Astrocyte (in vitro differentiated cells and primary cell): ENCODE results near the gene ZNF408. TPM values are rescaled to one million over a fixed set of nuclear protein-coding genes. Genes with fewer than 3 reads are reported as not detected.

Experiments used
- DNase-seq: peaks from one replicate; pipeline ENCODE4 v3.0.0-alpha.2; 2010; ENCODE audit warnings: low read depth
- FAIRE-seq: peaks from 2 replicates; lab custom pipeline; 2011; peaks lifted over from hg19 to GRCh38; lab: Jason Lieb, UNC
- H2AFZ ChIP-seq: 2 replicates; pipeline ENCODE4 v1.6.0; 2012; ENCODE audit warnings: low read depth, low read length, inconsistent platforms
- H3K27ac ChIP-seq: 2 replicates; pipeline ENCODE4 v1.5.1; 2011; ENCODE audit warnings: low read depth, low read length, inconsistent platforms
- H3K27me3 ChIP-seq: 2 replicates; pipeline ENCODE4 v1.6.0; 2011; ENCODE audit warnings: low read length, inconsistent platforms; ENCODE audit not compliant: insufficient read depth
- H3K36me3 ChIP-seq: 2 replicates; pipeline ENCODE4 v1.5.1; 2011; ENCODE audit warnings: low read length, inconsistent platforms; ENCODE audit not compliant: insufficient read depth
- H3K4me1 ChIP-seq: 2 replicates; pipeline ENCODE4 v1.5.1; 2011; ENCODE audit warnings: low read length, inconsistent platforms; ENCODE audit not compliant: insufficient read depth
- H3K4me2 ChIP-seq: 2 replicates; pipeline ENCODE4 v1.6.0; 2012; ENCODE audit warnings: low read length, inconsistent platforms
- H3K4me3 ChIP-seq: 2 replicates; pipeline ENCODE4 v1.5.1; 2011; ENCODE audit warnings: low read depth, mild to moderate bottlenecking, low read length, inconsistent platforms; ENCODE audit not compliant: insufficient read depth
- H3K79me2 ChIP-seq: 2 replicates; pipeline ENCODE4 v1.6.0; 2012; ENCODE audit warnings: mild to moderate bottlenecking, low read length, inconsistent platforms; ENCODE audit not compliant: insufficient read depth
- H3K9ac ChIP-seq: 2 replicates; pipeline ENCODE4 v1.6.0; 2012; ENCODE audit warnings: mild to moderate bottlenecking, low read length, inconsistent platforms
- H3K9me3 ChIP-seq: 2 replicates; pipeline ENCODE4 v1.5.1; 2012; ENCODE audit warnings: low read depth, mild to moderate bottlenecking, low read length, inconsistent platforms; ENCODE audit not compliant: insufficient read depth
- H4K20me1 ChIP-seq: 2 replicates; pipeline ENCODE4 v1.6.0; 2012; ENCODE audit warnings: low read length, inconsistent platforms; ENCODE audit not compliant: insufficient read depth
- H3K27ac Mint-ChIP-seq: one replicate; pipeline ENCODE4 v1.8.0; 2021; ENCODE audit warnings: mild to moderate bottlenecking, mixed read lengths; ENCODE audit not compliant: unreplicated experiment
- H3K27me3 Mint-ChIP-seq: one replicate; pipeline ENCODE4 v1.8.0; 2021; ENCODE audit warnings: low read depth, mixed read lengths; ENCODE audit not compliant: unreplicated experiment
- H3K36me3 Mint-ChIP-seq: one replicate; pipeline ENCODE4 v1.8.0; 2021; ENCODE audit warnings: low read depth, mixed read lengths; ENCODE audit not compliant: unreplicated experiment
- H3K4me1 Mint-ChIP-seq: one replicate; pipeline ENCODE4 v1.8.0; 2021; ENCODE audit warnings: low read depth, mixed read lengths; ENCODE audit not compliant: unreplicated experiment
- H3K4me3 Mint-ChIP-seq: one replicate; pipeline ENCODE4 v1.8.0; 2021; ENCODE audit warnings: mild to moderate bottlenecking, moderate library complexity, mixed read lengths; ENCODE audit not compliant: unreplicated experiment
- H3K9me3 Mint-ChIP-seq: one replicate; pipeline ENCODE4 v1.8.0; 2021; ENCODE audit warnings: mild to moderate bottlenecking, mixed read lengths; ENCODE audit not compliant: unreplicated experiment
- EZH2 ChIP-seq: IDR thresholded peaks from 2 replicates; pipeline ENCODE4 v1.6.1; 2012; ENCODE audit warnings: mild to moderate bottlenecking, low read length, inconsistent platforms; ENCODE audit not compliant: insufficient read depth
- total RNA-seq: library from RNA; stranded (reverse); gene quantifications from 2 replicates; pipeline ENCODE4 v1.2.1, GENCODE V29; 2021
- TF ChIP-seq, protein P1 (sequence below): IDR thresholded peaks from 2 replicates; pipeline ENCODE4 v1.5.1; 2011; ENCODE audit warnings: low read depth, mild to moderate bottlenecking, inconsistent platforms, low read length, moderate library complexity; ENCODE audit not compliant: insufficient read depth

Gene ZNF408
- total RNA-seq, 1 donor from 2014 or later: 18.3 TPM

DNA sequence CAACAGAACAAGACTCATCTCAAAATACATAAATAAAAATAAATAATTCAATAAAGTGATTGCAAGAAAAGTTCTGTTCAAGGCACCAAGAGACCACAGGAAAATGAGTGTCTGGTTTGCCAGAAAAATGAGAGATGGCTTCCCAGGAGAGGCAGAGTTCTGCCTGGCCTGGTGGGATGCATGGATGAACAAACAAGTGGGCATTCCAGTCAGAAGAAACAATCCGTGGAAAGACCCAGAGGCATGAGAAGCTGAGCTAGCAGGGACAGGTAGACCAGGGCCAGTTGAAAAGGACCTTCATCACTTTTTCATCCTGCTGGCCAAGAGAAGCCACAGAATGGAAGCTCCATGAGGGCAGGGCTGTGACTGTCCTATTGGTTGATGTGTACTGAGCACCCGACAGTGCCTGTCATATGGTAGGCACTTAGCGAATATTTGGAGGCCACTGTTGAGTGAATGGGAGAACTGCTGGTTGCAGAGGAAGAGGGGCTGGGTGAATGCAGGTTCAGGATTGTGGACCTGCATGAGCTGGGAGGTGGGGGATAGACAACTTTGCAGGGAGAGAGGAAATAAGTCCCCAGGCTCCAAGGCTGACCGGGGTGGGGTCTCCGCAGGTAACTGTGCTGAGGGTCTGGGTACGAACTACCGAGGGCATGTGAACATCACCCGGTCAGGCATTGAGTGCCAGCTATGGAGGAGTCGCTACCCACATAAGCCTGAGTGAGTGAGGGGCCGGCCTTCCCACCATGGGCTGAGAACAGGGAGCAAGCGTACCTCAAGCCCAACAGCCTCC lies 21.9 kb downstream of the ZNF408 start:
- no peak overlapping the region for H3K4me3 ChIP-seq
- TF ChIP-seq EZH2: no peak
- TF ChIP-seq, protein P1, sequence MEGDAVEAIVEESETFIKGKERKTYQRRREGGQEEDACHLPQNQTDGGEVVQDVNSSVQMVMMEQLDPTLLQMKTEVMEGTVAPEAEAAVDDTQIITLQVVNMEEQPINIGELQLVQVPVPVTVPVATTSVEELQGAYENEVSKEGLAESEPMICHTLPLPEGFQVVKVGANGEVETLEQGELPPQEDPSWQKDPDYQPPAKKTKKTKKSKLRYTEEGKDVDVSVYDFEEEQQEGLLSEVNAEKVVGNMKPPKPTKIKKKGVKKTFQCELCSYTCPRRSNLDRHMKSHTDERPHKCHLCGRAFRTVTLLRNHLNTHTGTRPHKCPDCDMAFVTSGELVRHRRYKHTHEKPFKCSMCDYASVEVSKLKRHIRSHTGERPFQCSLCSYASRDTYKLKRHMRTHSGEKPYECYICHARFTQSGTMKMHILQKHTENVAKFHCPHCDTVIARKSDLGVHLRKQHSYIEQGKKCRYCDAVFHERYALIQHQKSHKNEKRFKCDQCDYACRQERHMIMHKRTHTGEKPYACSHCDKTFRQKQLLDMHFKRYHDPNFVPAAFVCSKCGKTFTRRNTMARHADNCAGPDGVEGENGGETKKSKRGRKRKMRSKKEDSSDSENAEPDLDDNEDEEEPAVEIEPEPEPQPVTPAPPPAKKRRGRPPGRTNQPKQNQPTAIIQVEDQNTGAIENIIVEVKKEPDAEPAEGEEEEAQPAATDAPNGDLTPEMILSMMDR: no peak
- H3K4me3 Mint-ChIP-seq: no peak overlapping the region

DNA sequence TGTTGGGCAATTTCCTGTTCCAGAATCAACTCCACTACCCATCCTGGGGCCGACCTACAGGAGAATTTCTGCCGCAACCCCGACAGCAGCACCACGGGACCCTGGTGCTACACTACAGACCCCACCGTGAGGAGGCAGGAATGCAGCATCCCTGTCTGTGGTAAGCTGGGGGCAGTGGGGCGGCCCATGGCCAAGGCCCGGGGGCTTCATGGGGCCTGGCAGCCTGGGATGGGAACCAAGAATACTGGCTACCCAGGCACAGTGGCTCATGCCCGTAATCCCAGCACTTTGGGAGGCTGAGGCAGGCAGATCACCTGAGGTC lies 22.5 kb downstream of the ZNF408 start:
- no peak overlapping the region for H3K27ac Mint-ChIP-seq

More for the DNA sequence above, 21.9 kb downstream of the ZNF408 start:
- H3K4me1 ChIP-seq: peaks cover 3% of the 10 kb centered on the region
- no peaks in the 10 kb centered on the region for H3K27me3 ChIP-seq
- no peaks in the 10 kb centered on the region for H3K79me2 ChIP-seq
- DNase-seq (no peak), FAIRE-seq (no peak)
- no peak overlapping the region for H3K27ac Mint-ChIP-seq
- no peak overlapping the region for H3K9ac ChIP-seq
- H3K4me2 ChIP-seq: no peak overlapping the region
- peaks cover 3% of the 10 kb centered on the region for H3K27me3 Mint-ChIP-seq
- H3K36me3 Mint-ChIP-seq: peaks cover 3% of the 10 kb centered on the region
- no peaks in the 10 kb centered on the region for H4K20me1 ChIP-seq
- no peak overlapping the region for H3K27ac ChIP-seq
- no peaks in the 10 kb centered on the region for H3K9me3 Mint-ChIP-seq
- no peaks in the 10 kb centered on the region for H3K9me3 ChIP-seq
- no peak overlapping the region for H2AFZ ChIP-seq
- peaks cover 12% of the 10 kb centered on the region for H3K4me1 Mint-ChIP-seq
- H3K36me3 ChIP-seq: no peaks in the 10 kb centered on the region

More for the DNA sequence above, 22.5 kb downstream of the ZNF408 start:
- Histone ChIP-seq H3K36me3 (no peaks in the 10 kb centered on the region), H3K27ac (no peak overlapping the region), H3K4me2 (no peak overlapping the region), H3K27me3 (no peaks in the 10 kb centered on the region), H2AFZ (no peak overlapping the region), H3K79me2 (no peaks in the 10 kb centered on the region), H4K20me1 (no peaks in the 10 kb centered on the region), H3K4me3 (no peak overlapping the region), H3K9ac (no peak overlapping the region), H3K4me1 (no peaks in the 10 kb centered on the region), H3K9me3 (no peaks in the 10 kb centered on the region)
- TF ChIP-seq EZH2: no peak
- TF ChIP-seq, protein P1: no peak
- DNase-seq (no peak), FAIRE-seq (no peak)
- H3K4me3 Mint-ChIP-seq: no peak overlapping the region
- peaks cover 12% of the 10 kb centered on the region for H3K4me1 Mint-ChIP-seq
- H3K36me3 Mint-ChIP-seq: peaks cover 3% of the 10 kb centered on the region
- H3K9me3 Mint-ChIP-seq: no peaks in the 10 kb centered on the region
- H3K27me3 Mint-ChIP-seq: peaks cover 3% of the 10 kb centered on the region
